OCI-M2 (cell line): ENCODE measurements around the gene FAM53C.

Experiments
- DNase-seq: peaks from one replicate; lab custom pipeline; 2025; ENCODE audit not compliant: unreplicated experiment; lab: John Stamatoyannopoulos, UW

Gene FAM53C

DNA sequence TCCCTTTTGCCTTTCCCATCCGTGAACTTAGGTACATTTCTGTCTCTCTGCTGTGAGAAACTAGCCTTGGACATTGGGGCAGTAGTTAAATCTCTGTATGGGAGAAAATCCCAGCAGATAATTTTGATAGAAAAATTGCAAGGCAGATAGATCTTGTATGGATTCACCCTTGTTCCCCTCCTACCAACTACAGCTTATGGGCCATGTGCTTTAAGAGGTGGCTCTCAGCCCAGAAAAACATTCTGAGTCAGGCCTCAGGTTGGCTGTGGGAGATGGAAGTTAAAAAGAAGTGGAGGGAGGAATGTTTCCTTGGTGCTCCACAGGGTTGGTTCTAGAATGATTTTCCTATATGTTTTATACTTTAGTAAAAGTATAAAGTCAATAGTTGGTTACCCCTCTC is 13.0 kb downstream of the FAM53C start:
- DNase-seq = no peak

GRCh38 chr5:138351517-138351916 is 13.5 kb downstream of the FAM53C start:
- no peak for DNase-seq

- DNase-seq = peak; percentile 18
These were observed 14.1 kb downstream of the FAM53C start, which contains the start of gene KDM3B for GRCh38 chr5:138352071-138352721. TSS of gene KDM3B (plus strand) at chr5:138352685. CDS start at chr5:138352796, 111 bp downstream.

DNA sequence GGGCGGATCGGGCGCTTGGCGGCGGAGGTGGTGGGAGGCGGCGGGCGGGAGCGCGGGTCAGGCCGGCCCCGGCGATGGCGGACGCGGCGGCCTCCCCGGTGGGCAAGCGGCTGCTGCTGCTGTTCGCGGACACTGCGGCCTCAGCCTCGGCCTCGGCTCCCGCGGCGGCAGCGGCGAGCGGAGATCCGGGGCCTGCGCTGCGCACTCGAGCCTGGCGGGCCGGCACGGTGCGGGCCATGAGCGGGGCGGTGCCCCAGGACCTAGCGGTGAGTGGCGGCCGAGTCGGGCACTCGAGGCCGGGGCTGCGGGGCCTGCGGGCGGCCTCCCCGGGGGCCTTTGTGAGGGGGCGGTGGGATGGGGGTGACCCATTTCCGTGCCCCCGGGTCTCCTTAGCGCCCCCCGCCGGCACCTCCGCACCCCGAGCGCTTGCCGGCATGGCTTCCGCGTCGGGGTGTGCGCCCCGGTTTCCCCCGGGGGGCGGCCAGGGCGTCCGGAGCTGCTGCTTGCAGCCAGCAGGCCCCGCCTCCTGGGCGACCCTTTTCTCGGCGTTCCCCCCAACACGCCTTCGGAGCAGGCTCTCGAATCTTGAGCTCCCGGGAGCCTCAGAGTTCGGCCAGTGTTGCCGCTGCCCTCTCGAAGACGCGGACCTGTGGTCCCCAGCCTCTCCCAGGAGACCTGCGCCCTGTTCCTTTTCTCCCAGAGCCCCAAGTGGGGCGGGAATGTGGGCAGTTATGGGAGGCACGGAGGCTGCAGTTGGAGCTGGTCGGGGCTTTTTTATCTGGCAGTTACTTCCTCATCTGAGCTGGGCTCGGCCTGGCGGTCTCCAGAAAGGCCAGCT is 14.9 kb downstream of the FAM53C start:
- DNase-seq = no peak

GRCh38 chr5:138353560-138354080 is 15.6 kb downstream of the FAM53C start:
- DNase-seq = peak; percentile 21

DNA sequence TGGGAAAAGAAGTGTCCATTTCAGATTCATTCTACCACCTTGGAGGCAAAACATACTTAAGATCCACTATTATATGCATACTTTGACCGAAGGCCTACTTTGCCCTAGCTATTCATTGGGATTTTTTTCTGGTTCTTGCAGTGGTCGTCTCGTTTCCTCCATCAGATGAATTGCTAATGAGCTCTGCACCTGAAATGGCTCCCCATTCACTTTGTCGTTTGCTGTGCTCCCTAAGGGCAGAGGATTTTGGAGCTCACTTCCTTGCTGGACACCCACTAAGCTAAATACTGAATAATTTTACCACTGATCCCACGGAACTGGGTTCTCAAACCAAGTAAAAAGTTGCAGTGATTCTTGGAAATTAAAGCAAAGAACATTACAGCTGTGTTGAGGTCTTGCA is 16.3 kb downstream of the FAM53C start:
- no peak for DNase-seq

GRCh38 chr5:138354926-138355378 is 16.9 kb downstream of the FAM53C start:
- DNase-seq = no peak

- no peak for DNase-seq
These were observed 21.6 kb downstream of the FAM53C start for GRCh38 chr5:138359621-138360020.

GRCh38 chr5:138360941-138361452 is 22.9 kb downstream of the FAM53C start:
- DNase-seq = no peak

DNA sequence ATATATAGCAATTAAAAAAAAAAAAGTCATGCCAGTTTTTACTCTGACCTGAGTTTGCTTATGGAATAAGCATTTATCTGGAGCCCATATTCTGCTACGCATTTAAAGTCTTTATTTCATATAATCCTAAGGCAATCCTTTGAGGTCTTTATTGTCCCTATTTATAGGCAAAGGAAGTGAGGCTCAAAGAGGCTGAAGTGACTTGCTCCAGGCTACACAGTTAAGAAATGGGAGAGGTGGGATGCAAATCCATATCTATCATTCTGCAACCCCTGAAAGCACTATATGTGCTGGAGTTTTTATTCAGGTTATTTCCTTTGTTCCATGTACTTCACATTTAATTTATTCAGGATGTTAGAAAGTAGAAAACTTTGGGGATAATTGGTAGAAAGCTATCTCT is 26.5 kb downstream of the FAM53C start:
- no peak for DNase-seq

- DNase-seq = no peak
These were observed 28.7 kb downstream of the FAM53C start for GRCh38 chr5:138366632-138367382.

GRCh38 chr5:138369261-138369660 is 31.2 kb downstream of the FAM53C start:
- DNase-seq = no peak

DNA sequence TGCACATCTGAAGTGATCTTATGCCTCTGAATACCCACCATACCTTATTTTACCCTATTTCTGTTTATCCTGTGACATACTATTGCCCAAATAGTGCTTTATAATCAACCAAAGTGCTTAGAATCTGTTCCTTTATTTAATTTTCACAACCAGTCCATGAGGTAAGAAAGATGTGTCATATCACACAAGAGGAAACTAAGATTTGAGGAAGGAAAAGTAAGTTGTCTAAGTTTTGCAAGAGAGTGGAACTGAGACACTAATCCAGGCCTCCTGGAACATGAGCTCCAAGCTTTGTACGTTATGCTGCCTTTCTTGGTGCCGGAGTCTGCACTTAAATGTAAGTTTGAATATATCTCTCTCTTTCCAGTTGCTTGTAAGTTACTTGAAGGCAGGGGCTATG is 31.6 kb downstream of the FAM53C start:
- no peak for DNase-seq

- DNase-seq = no peak
These were observed 32.5 kb downstream of the FAM53C start for GRCh38 chr5:138370537-138370936.

DNA sequence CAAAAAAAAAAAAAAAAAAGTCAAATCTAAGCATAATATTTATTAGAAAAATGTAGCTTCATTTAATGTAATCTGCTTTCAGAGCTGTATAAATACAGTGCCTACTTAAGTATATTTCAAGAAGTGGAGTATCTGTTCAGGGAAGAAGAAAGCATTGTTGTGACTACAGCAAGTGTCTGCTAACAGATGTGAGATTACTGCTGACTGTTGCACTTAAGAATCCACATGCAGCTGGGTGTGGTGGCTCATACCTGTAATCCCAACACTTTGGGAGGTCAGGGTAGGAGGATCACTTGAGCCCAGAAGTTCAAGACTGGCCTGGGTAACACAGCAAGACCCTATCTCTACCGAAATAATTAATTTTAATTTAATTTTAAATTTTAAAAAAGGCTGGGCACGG is 33.4 kb downstream of the FAM53C start:
- no peak for DNase-seq

GRCh38 chr5:138372225-138372624 is 34.2 kb downstream of the FAM53C start:
- DNase-seq = no peak

DNA sequence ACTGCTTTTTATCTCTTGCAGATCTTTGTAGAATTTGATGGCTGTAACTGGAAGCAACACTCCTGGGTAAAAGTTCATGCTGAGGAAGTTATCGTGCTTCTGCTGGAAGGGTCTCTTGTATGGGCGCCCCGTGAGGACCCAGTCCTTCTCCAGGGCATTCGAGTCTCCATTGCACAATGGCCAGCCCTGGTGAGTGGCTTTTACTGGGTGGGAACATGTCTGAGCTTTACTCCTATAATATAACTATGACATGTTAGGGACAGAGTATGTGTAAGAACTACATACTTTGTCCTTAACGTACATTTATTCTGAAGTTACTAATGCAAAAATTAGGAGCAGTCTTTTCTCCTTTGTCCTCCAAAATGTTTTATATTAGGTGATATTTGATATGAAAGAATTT is 34.6 kb downstream of the FAM53C start:
- DNase-seq = no peak

DNA sequence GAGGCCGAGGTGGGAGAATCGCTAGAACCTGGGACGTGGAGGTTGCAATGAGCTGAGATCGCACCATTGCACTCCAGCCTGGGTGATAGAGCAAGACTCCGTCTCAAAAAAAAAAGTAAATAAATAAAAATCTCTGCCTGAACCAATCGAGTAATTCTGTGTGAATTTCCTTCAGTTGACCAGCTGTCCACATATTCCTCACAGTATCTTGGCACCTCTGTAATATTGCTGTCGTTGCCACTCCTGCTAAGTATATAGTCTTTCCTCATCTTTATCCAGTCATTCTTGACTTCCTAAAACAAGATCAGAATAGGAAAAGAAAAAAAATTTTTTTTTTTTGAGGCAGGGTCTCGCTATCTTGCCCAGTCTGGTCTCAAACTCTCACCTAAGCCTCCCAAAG is 44.3 kb downstream of the FAM53C start:
- no peak for DNase-seq

DNA sequence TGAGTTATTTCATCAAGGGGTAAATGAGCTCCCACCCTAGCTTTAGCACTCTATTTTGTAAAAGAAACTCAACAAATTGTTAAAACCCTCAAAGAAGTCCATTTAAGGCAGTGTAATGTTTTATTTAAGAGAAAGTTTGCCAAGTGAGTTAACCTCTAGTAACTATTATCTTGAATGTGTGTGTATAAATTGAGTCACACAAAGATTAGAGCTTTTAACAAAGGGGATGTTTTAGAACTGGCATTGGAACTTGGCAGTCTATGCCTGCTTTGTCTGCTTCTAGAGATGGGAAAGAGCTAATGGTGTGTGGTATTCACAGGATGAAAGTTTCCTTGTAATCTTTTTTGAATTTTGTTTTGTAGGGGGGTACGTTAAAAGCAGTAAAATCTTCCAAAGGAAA is 47.6 kb downstream of the FAM53C start:
- DNase-seq = no peak

- DNase-seq = no peak
These were observed 48.2 kb downstream of the FAM53C start for GRCh38 chr5:138386290-138386689.

GRCh38 chr5:138389332-138389731 is 51.3 kb downstream of the FAM53C start:
- no peak for DNase-seq
